Uterus (tissue), 4 donors: ENCODE measurements around the gene CDC5L. TPM values are rescaled to one million over a fixed set of nuclear protein-coding genes. Genes with fewer than 3 reads are reported as not detected.

ENCODE experiments used
- DNase-seq, 2 donors: peaks; one replicate each; pipeline ENCODE4 v3.0.0-alpha.2; 2019 to 2020
- H3K27ac ChIP-seq, 2 donors: fragments of 200-600 bp; sonication (generic); 1 replicate in 1 of 2; 2 replicates in 1 of 2; pipeline ENCODE4 v1.5.1; 2016 to 2018
- H3K27me3 ChIP-seq, 2 donors: fragments of 200-600 bp; sonication (generic); one replicate each; pipeline ENCODE4 v1.5.1; 2018 to 2019; ENCODE audit warnings: control low read depth in 1 of 2
- H3K36me3 ChIP-seq, 2 donors: fragments of 200-600 bp; sonication (generic); one replicate each; pipeline ENCODE4 v1.5.1; 2019; ENCODE audit warnings: control low read depth in 1 of 2
- H3K4me1 ChIP-seq, 2 donors: fragments of 200-600 bp; sonication (generic); one replicate each; pipeline ENCODE4 v1.5.1; 2018 to 2019; ENCODE audit warnings: control low read depth in 1 of 2
- H3K4me3 ChIP-seq, 2 donors: fragments of 200-600 bp; sonication (generic); 1 replicate in 1 of 2; 2 replicates in 1 of 2; pipeline ENCODE4 v1.5.1; 2018 to 2019; ENCODE audit warnings: mild to moderate bottlenecking in 1 of 2
- H3K9me3 ChIP-seq, 2 donors: fragments of 200-600 bp; sonication (generic); one replicate each; pipeline ENCODE4 v1.5.1; 2019; ENCODE audit warnings: control low read depth in 1 of 2
- POLR2A ChIP-seq, 2 donors: fragments of 450-650 bp; IDR thresholded peaks; one replicate each; pipeline ENCODE4 v1.6.1; 2016; ENCODE audit warnings: antibody characterized with exemption in 2 of 2, mild to moderate bottlenecking in 1 of 2, moderate library complexity in 1 of 2
- intact Hi-C: fragments of 100-400 bp; cut with DNase I; formaldehyde crosslinking; loops from one replicate; pipeline ENCODE4 v1.15.1; 2023; ENCODE audit warnings: low total_unique reads
- total RNA-seq, 4 donors: library from RNA; depleted of rRNA in 3 of 4; stranded (reverse); fragments of >200 nt in 3 of 4; gene quantifications; one replicate each; pipeline versions ENCODE4 v1.1.0 to v1.2.4, GENCODE V29; 2014 to 2023
- TF ChIP-seq, protein P1 (sequence below), 4 experiments: fragments of 200-600 bp in 2 of 4; fragments of 450-650 bp in 2 of 4; sonication (generic) in 2 of 4; IDR thresholded peaks; one replicate each; pipeline ENCODE4 v1.5.1; 2016 to 2019; ENCODE audit warnings: antibody characterized with exemption in 4 of 4, mild to moderate bottlenecking in 2 of 4, moderate library complexity in 1 of 4
- donor health status: DM: yes; HTN: yes; CAD: no.

Gene CDC5L
- total RNA-seq, 4 donors from 2014 or later: 8.7 to 42.0 (median 20.0) TPM

DNA sequence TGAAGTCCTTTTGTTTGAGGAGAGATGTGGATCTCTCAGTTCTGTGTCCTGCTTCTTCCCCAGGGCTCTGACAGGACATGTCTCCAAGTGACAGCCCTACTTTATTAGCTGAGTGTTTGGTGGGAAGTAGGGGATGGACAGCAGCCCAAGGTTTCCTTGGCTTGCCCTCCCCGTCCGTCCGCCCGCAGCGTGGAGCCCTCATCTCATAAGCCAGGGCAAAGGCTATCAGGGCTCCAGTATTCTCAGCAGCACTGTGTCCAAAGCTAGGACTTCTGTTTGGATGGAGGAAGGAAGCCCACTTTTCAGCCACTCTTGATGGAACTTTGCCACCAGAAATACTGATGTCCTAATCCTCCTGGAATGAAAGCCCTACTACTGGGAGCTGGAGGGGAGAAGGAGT is 13.6 kb downstream of the CDC5L start:
- intact Hi-C loops: no loop called here
- TF ChIP-seq, protein P1, sequence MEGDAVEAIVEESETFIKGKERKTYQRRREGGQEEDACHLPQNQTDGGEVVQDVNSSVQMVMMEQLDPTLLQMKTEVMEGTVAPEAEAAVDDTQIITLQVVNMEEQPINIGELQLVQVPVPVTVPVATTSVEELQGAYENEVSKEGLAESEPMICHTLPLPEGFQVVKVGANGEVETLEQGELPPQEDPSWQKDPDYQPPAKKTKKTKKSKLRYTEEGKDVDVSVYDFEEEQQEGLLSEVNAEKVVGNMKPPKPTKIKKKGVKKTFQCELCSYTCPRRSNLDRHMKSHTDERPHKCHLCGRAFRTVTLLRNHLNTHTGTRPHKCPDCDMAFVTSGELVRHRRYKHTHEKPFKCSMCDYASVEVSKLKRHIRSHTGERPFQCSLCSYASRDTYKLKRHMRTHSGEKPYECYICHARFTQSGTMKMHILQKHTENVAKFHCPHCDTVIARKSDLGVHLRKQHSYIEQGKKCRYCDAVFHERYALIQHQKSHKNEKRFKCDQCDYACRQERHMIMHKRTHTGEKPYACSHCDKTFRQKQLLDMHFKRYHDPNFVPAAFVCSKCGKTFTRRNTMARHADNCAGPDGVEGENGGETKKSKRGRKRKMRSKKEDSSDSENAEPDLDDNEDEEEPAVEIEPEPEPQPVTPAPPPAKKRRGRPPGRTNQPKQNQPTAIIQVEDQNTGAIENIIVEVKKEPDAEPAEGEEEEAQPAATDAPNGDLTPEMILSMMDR (IDR thresholded peaks at IDR 0.05): no peak
- no peak for TF ChIP-seq POLR2A (IDR thresholded peaks at IDR 0.05)
- no peaks in the 10 kb centered on the region for H3K9me3 ChIP-seq
- DNase-seq: no peak
- no peaks in the 10 kb centered on the region for H3K36me3 ChIP-seq
- no peak overlapping the region for H3K27ac ChIP-seq
- no peaks in the 10 kb centered on the region for H3K27me3 ChIP-seq
- H3K4me3 ChIP-seq: no peak overlapping the region
- no peaks in the 10 kb centered on the region for H3K4me1 ChIP-seq

DNA sequence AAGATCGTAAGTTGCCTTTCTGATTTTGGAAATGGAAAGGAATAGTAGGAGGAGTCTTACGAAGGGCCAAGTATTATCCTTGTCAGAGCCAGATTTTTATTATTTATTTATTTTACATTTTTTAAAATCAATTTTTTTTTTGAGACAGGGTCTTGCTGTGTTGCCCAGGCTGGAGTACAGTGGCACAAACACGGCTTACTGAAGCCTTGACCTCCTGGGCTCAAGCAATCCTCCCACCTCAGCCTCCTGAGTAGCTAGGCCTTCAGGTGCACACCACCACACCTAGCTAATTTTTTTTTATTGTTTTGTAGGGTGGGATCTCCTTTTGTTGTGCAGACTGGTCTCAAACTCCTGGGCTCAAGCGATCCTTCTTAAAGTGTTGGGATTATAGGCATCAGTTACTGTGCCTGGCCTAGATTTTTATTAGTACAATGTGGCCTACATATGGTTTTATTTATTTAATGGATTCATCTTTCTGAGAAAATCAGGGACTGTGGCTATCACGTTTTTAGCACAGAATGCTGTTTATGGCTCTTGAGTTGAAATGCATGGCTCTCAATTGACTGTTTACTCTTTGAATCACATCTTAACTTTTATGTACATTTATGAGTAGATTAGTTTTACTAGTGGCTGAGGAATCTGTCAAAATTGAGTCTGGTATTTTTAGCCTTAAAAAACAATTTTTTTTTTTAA is 16.7 kb downstream of the CDC5L start:
- no peak for DNase-seq
- Histone ChIP-seq H3K9me3 (no peaks in the 10 kb centered on the region), H3K27me3 (no peaks in the 10 kb centered on the region), H3K4me3 (no peak overlapping the region), H3K27ac (no peak overlapping the region), H3K36me3 (no peaks in the 10 kb centered on the region), H3K4me1 (no peaks in the 10 kb centered on the region)
- intact Hi-C loops: no loop called here
- TF ChIP-seq POLR2A (IDR thresholded peaks at IDR 0.05): no peak
- TF ChIP-seq, protein P1 (IDR thresholded peaks at IDR 0.05): no peak

DNA sequence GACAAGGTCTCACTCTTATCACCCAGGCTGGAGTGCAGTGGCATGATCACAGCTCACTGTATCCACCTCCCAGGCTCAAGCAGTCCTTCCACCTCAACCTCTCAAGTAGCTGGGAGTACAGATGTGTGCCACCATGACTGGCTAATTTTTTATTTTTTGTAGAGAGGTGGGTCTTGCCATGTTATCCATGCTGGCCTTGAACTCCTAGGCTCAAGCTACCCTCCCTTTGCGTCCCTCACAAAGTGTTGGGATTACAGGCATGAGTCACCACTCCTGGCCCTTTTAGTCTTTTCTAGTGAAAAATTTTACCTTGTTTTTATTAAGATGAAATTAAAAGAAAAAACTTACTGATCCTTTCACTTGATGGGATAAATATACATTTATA is 17.2 kb downstream of the CDC5L start:
- Histone ChIP-seq H3K27ac (no peak overlapping the region), H3K4me3 (no peak overlapping the region), H3K27me3 (no peaks in the 10 kb centered on the region), H3K36me3 (no peaks in the 10 kb centered on the region), H3K4me1 (no peaks in the 10 kb centered on the region), H3K9me3 (no peaks in the 10 kb centered on the region)
- DNase-seq: no peak
- intact Hi-C loops: no loop called here
- TF ChIP-seq, protein P1 (IDR thresholded peaks at IDR 0.05): no peak
- no peak for TF ChIP-seq POLR2A (IDR thresholded peaks at IDR 0.05)

DNA sequence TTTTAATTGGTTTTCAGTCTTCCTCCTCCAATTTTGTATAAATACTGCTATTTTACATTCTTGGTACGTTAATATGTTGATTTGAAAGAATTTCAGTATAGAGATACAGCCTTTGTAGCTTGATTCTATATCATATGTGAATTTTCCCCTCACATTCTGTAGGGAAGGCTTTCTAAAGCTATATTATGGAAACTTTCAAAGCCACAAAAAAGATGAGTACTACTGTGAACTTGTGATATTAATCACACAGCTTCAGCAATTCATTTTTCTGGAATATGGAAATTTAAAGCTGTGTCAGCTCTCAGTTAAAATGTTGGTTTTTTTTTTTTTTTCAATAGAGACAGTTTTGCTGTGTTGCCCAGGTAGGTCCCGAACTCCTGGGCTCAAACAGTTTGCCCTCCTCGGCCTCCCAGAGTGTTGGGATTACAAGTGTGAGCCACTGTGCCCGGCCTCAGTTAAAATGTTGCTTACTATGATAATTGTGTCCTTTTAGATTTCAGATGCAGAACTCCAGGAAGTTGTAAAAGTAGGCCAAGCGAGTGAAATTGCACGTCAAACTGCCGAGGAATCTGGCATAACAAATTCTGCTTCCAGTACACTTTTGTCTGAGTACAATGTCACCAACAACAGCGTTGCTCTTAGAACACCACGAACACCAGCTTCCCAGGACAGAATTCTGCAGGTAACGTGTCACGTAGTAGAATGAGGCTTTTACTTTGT is 20.6 kb downstream of the CDC5L start:
- H3K27ac ChIP-seq: no peak overlapping the region
- no peaks in the 10 kb centered on the region for H3K9me3 ChIP-seq
- intact Hi-C loops: no loop called here
- TF ChIP-seq, protein P1 (IDR thresholded peaks at IDR 0.05): no peak
- no peak for TF ChIP-seq POLR2A (IDR thresholded peaks at IDR 0.05)
- H3K27me3 ChIP-seq: no peaks in the 10 kb centered on the region
- H3K4me1 ChIP-seq: no peaks in the 10 kb centered on the region
- H3K36me3 ChIP-seq: no peaks in the 10 kb centered on the region
- no peak overlapping the region for H3K4me3 ChIP-seq
- no peak for DNase-seq

DNA sequence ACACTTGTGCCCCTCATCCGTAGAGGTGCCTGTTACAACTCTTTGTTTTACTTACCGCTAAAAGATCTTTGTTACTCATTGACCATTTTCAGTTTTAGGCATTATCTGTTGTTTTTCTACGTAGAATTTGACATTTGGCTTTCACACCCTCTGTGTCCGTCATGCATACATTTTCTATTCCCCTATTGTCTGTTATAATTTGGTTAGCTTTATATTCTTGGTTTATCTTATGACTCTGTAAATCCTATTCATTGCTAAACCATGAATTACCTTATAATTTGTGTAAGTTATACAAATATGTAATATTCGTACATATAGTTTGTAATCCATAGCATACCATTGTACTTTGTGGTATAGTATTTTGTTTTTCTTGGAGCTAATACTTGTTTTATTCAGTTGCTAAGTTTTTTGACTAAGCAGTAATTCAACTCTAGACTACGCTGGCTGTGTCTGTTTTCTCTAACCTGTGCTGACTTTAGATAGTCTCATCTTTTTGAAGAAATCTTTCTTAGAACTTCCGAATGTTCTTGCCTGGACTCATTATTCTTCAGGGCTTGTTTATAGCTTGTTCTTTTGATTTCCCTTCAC is 21.8 kb downstream of the CDC5L start:
- H3K4me1 ChIP-seq: no peaks in the 10 kb centered on the region
- no peak for TF ChIP-seq POLR2A (IDR thresholded peaks at IDR 0.05)
- TF ChIP-seq, protein P1 (IDR thresholded peaks at IDR 0.05): no peak
- intact Hi-C loops: no loop called here
- no peaks in the 10 kb centered on the region for H3K27me3 ChIP-seq
- no peak overlapping the region for H3K27ac ChIP-seq
- H3K9me3 ChIP-seq: no peaks in the 10 kb centered on the region
- H3K4me3 ChIP-seq: no peak overlapping the region
- H3K36me3 ChIP-seq: no peaks in the 10 kb centered on the region
- no peak for DNase-seq
